IPS-NIHi11 (cell line): Measurements from ENCODE around the gene ZNF93.
"Not testable (repeated sequence)": the region's sequence is repeated elsewhere in the genome, so short reads cannot be mapped to it uniquely, and the experiment has no call there.

Experiments used
- DNase-seq: peaks from one replicate; pipeline ENCODE4 v3.0.0; 2012; ENCODE audit warnings: mixed read lengths, low spot score

The ZNF93 gene

GRCh38 chr19:19900729-19901444, at the start of gene ZNF93:
Gene ZNF93, plus strand, starts transcription at chr19:19900946. Its CDS starts 143 bp downstream, at chr19:19901089.
- DNase-seq = peak; percentile 92

- DNase-seq = not testable (repeated sequence)
These were observed 49.0 kb upstream of the ZNF93 start for GRCh38 chr19:19851740-19852139.

- DNase-seq = no peak
These were observed 42.0 kb upstream of the ZNF93 start for GRCh38 chr19:19858751-19859150.

- peak; percentile 84 for DNase-seq
These were observed 39.9 kb upstream of the ZNF93 start for GRCh38 chr19:19860756-19861390.

GRCh38 chr19:19865750-19866610, 34.8 kb upstream of the ZNF93 start, which contains the start of gene ZNF253:
Gene ZNF253, plus strand, starts transcription at chr19:19865882. Its CDS starts 115 bp downstream, at chr19:19865997.
- DNase-seq = peak; percentile 84

GRCh38 chr19:19866611-19867248, 34.0 kb upstream of the ZNF93 start:
- peak; percentile 79 for DNase-seq

- DNase-seq = not testable (repeated sequence)
These were observed 30.7 kb upstream of the ZNF93 start for GRCh38 chr19:19870086-19870485.

GRCh38 chr19:19871932-19872331, 28.8 kb upstream of the ZNF93 start:
- no peak for DNase-seq

GRCh38 chr19:19873381-19873780, 27.4 kb upstream of the ZNF93 start:
- DNase-seq = no peak

- DNase-seq = no peak
These were observed 23.0 kb upstream of the ZNF93 start for GRCh38 chr19:19877724-19878123.

- DNase-seq = no peak
These were observed 16.2 kb upstream of the ZNF93 start for GRCh38 chr19:19884583-19884982.

- DNase-seq = not testable (repeated sequence)
These were observed 8.4 kb upstream of the ZNF93 start for GRCh38 chr19:19892055-19892941.

GRCh38 chr19:19900139-19900728, 512 bp upstream of the ZNF93 start:
- peak; percentile 14 for DNase-seq

GRCh38 chr19:19907551-19907950, 6.8 kb downstream of the ZNF93 start:
- not testable (repeated sequence) for DNase-seq

GRCh38 chr19:19909654-19910053, 8.9 kb downstream of the ZNF93 start:
- DNase-seq = no peak

- DNase-seq = no peak
These were observed 10.4 kb downstream of the ZNF93 start for GRCh38 chr19:19911150-19911549.

- DNase-seq = no peak
These were observed 13.8 kb downstream of the ZNF93 start for GRCh38 chr19:19914596-19914995.

- not testable (repeated sequence) for DNase-seq
These were observed 29.7 kb downstream of the ZNF93 start for GRCh38 chr19:19930417-19930816.

- not testable (repeated sequence) for DNase-seq
These were observed 32.9 kb downstream of the ZNF93 start for GRCh38 chr19:19933432-19934314.

GRCh38 chr19:19937403-19937802, 36.7 kb downstream of the ZNF93 start:
- DNase-seq = no peak
